ENCODE results near the gene IL13.

IL13 gene

DNA sequence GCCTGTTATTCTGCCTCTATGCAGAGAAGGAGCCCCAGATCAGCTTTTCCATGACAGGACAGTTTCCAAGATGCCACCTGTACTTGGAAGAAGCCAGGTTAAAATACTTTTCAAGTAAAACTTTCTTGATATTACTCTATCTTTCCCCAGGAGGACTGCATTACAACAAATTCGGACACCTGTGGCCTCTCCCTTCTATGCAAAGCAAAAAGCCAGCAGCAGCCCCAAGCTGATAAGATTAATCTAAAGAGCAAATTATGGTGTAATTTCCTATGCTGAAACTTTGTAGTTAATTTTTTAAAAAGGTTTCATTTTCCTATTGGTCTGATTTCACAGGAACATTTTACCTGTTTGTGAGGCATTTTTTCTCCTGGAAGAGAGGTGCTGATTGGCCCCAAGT, 15.5 kb downstream of the IL13 start:
- no peak for DNase-seq

DNA sequence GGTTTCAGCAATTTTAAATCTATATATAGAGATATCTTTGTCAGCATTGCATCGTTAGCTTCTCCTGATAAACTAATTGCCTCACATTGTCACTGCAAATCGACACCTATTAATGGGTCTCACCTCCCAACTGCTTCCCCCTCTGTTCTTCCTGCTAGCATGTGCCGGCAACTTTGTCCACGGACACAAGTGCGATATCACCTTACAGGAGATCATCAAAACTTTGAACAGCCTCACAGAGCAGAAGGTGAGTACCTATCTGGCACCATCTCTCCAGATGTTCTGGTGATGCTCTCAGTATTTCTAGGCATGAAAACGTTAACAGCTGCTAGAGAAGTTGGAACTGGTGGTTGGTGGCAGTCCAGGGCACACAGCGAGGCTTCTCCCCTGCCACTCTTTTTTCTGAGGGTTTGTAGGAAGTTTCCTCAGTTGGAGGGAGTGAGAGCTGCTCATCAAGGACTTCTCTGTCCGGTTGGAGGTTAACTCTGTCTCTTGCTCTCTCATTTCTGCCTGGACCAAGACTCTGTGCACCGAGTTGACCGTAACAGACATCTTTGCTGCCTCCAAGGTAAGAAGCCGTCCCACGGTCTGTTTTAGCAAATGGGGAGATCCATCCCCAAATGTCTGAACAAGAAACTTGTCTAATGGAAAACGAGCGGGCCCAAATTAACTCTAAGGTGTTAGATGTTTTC, 16.1 kb downstream of the IL13 start, which contains the start of gene IL4:
TSS of gene IL4 (plus strand) at position 51 of the 692 bp plus-strand sequence. CDS start at position 113, 62 bp downstream.
- no peak for DNase-seq

DNA sequence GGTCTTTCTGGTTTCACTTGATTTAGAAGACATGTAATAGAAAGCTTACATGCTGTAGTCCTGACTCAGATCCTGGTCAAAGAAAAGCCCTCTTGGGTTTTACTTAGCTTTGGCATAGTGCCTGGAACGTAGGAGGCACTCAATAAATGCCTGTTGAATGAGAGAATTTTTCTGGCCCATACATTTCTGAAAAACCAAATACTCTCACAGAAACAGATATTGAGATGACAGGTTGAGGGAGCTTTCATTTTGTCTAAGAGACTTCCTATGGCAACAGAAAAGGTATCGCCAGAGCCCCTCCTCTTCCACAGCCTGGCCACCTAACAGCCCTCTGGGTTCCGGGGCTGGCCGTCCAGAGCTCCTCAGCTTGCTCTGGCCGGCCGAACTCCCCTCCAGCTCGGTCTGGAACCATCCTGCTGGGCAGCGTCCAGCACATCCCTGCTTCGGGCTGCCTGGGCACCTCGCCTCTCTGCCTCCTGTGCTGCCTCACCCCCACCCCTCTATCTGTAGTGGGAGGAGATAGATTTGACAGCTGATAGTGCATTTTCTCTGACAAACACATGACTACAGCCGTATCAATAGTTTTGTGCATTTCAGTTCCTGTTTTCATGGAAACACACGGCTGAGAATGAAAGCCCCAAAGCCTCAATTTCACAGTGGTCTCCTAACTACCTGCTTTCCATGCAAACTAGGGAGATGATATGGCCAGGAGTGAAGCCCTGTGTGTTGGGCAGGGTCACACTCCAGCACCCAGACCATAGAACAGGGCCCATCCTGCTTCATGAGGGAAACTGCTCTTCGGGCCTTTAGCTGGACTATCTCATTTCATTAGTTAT, 16.9 kb downstream of the IL13 start:
- DNase-seq: no peak

- no peak for DNase-seq
Observed at GRCh38 chr5:132675936-132676689, 18.1 kb downstream of the IL13 start.

- no peak for DNase-seq
Observed at GRCh38 chr5:132677191-132677590, 19.2 kb downstream of the IL13 start.

DNA sequence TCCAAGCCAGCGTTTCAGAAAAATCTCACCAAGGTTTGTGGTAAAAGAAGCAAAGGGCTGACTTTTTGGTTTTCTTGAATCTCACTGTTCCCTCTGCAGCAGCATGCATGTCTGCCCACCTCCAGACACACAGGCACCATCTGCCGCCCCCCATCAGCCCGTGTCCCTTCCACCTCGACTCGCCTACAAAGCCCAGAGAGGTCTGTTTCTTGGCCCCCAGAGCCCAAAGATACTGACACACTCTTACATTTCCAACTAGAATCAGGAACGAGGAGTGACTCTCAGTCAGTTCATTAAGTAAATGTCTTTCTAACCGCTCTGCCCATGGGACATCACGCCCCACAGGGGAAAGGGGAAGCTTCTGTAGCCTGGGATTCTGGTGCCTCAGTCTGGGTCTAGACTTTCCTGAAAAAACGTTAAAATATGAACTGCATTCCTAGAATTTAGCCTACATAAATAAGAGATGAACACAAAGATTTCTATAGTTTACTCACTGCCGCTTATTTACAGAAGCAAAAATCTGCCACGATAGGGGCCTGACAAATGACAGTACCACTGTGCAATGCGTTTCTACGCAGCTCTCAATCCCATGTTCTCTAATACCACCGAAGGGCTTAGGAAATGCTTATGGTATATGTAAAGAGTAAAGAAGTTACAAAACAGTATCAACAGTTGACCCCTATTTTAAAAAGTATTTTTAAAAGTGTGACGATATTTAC, 19.9 kb downstream of the IL13 start:
- no peak for DNase-seq

DNA sequence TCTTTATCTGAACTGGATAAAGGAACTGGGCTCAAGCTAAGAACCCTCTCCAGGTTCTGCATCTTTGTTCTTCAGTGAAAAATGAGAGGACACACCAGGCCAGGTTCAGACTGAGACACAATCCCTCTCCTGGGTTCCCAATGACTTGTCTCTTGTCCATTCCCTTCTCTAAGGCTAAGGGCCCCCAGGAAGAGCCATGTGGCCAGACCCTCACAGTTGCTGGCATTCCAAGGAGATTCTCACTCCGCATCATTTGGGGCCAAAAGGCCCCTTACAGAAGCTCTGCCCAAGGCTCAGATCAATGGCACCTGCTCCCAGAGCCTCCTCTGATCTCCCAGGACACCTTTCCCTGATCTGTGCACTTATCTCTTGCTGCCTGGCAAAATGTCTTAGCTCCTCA, 20.8 kb downstream of the IL13 start:
- no peak for DNase-seq

DNA sequence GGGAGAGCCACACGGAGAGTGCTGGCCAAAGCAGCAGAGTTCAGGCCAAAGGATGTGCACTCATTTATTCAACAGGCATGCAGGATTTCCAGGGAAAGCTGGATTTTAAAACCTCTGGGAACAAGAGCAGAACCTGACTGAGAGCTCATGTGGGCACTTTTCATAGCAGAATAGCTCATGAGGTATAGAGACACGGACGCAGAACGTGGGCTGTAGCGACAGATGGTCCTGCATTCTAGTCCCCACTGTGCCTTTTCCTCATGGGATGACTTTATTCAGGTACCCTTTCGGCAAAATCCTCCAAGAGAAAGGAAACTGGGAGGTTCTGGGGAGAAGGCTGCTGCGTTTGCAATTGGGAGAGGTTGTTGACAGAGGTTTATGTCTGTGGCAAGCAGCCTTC, 21.2 kb downstream of the IL13 start:
- DNase-seq: no peak

DNA sequence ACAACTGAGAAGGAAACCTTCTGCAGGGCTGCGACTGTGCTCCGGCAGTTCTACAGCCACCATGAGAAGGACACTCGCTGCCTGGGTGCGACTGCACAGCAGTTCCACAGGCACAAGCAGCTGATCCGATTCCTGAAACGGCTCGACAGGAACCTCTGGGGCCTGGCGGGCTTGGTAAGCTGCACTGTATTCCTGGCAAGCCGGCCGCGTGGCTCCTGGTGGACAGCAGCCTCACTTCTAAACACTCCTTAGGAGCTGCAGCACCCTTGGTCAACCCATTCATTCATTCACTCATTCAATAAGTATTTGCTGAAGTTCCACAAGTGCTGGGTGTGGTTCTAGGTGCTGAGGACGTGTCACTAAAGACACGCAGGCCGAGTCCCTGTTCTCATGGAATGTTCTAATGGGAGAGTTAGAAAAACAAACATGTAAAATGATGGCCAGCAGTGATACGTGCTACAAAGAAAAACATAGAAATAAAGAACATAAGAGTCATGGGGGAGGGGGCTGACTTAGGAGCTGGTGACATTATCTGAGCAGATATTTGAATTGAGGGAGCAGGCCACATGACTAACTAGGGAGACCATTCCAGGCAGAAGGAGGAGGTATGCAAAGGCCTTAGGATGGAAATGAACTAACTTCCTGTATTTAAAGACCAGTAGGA, 21.9 kb downstream of the IL13 start:
- no peak for DNase-seq

DNA sequence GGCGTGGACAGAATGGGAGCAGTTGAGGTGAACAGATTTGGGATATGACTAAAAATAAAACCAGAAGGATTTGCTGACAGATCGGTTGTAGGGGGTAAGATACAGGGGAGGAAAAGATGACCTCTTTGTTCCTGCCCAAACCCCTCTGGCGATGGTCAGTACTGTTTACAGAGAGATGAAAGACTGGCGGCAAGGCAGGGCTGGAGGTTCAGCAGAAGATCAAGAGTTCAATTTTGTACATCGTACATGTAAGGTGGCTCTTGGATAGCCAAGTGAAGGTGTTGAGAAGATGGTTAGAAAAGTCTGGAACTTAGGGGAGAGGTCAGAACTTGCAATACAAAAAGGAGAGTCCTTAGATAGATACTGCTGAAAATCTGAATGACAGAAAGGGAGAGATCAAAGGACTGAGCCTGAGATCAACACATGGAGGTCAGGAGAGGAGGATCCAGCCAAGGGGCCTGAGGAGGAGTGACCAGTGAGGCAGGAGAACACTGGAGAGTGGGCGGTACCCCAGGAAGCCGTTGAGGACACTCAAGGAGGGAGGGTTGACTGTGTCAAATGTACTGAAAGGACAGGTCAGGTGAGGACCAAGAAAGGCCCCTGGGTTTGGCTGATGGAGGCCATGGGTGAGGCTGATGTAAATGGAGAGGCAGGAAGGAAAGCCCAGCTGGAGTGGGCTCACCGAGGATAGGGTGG, 23.0 kb downstream of the IL13 start:
- DNase-seq: no peak

GRCh38 chr5:132681476-132681831, 23.5 kb downstream of the IL13 start:
- no peak for DNase-seq

DNA sequence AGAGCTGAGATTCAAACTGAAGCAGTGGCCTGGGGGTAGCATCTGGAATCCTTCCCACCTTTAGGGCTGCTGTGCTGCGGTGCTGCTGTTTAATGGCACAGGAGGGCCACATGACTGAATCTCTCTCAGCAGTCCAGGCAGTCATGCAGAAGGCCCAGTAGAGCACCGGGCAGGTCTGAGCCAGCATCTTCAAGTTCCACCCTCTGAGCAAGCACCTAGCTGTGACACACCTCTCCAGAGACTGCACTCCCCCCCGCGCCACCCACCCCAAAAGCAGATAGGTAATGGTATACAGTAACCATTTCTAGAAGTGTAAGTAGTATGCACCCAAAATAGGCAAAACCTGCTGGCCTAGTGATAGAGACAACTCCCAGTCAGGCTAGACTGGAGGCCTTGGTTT, 24.0 kb downstream of the IL13 start:
- no peak for DNase-seq

DNA sequence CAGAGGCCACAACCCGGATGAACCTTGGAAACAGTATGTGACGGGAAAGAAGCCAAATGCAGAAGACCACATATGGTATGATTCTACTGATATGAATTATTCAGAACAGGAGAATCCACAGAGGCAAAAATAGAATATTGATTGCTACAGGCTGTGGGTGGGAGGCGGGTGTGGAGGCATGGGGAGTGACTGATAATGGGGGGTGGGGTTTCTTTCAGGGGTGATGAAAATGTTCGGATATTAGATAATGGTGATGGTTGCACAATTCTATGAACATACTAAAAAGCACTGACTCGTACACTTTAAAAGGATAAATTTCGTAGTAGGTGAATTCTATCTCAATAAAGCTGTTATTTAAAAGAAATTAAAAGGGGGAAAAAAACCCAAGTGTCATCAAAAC, 26.5 kb downstream of the IL13 start:
- DNase-seq: no peak

DNA sequence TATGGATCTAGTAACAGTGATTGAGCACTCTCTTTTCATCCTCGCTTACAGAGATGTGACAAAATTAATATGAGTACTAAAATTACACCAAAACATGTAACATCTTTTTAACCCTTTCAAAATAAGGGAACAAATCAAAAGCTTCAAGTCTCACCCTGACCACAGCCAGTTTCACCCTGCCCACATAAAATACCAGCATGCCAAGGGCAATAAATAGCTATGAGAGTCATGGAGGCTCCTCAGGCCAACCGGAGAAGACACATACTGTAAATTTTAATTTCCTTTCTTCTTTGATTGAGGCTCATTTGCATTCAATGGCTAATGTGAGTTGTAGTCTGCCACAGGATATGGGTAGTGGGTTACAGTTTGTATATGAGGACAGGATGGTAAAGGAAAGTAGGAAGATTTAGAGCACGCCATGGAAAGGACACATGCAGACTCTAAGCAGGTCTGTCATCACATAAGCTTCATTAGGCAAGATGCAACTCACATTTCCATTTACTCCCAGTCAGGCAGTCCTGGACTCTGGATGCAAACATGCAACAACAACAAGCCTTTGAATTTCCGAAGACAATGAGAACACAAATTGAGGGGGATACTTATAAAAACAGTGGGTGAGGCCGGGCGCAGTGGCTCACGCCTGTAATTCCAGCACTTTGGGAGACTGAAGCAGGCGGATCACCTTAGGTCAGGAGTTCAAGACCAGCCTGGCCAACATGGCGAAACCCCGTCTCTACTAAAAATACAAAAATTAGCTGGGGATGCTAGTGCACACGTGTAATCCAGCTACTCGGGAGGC, 27.1 kb downstream of the IL13 start:
- DNase-seq: no peak

DNA sequence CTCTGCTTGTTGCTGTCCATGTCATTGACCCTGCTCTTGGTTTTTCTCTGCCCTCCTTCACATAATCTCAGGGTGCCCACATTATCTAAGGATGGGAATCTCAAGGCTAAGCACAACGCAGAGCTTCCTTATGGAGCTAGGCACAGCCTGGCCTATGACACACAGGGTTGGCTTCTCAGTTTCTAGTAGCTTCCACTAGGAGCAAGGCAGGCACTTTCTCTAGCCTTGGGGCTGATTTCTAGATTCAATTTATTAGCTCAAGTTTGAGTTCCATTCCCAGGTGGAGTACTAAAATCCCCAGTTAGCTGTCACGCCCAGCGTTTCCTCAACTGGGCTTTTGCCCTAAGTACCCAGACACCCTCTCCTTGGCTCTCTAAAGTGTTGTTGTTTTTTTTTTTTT, 28.2 kb downstream of the IL13 start:
- DNase-seq: no peak

- no peak for DNase-seq
Observed at GRCh38 chr5:132687995-132688394, 30.0 kb downstream of the IL13 start.

DNA sequence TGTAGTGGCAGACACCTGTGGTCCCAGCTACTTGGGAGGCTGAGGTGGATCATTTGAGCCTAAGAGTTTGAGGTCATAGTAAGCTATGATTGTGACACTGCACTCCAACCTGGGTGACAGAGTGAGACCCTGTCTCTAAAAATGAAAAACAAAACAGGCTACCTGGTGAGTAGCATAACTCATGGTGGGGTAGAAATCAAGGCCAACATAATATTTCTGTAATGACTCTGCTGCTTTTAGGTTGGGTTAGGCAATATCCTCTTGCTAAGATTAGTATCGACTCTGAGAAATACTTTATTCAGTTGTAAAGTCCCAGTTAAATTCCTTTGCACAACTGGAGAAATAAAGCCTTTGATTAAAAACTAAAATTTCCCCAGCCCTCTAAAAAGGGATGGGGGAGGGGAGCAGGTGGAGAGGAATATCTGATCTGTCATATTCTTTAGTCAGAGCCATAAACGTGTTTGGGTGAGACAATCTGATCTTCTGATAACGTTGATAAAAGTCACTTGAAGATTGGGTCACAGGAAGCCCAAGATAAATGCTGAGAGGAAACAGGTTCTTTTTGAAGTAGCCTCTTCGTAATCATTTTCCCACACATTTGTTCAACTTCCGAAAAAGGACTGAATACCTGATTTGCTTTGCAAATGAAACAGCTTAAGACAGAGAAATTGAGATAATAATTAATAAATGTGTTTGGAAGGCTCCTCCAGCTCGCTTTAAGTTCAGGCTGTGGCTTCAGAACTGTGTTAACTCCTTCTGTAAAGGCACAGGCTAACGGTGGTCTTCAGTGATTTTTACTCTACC, 30.8 kb downstream of the IL13 start:
- no peak for DNase-seq

DNA sequence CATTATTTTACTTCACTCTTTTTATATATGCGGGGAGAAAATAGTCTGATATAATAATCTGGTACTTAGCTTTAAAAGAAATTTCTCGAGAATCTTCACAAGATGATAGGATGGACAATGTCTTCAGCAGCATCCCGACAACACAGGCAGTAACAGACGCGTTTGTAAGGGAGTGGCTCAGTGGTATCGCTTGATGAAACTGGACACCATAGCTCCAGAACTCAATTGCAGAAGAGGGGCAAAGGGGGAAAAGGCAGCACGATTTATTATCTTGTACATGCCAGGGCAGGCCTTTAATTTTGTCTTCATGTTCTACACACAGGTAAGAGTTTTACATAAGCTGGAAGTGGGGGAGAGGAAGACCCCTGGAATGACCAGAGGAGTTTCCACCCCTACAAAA, 31.5 kb downstream of the IL13 start:
- DNase-seq: no peak

DNA sequence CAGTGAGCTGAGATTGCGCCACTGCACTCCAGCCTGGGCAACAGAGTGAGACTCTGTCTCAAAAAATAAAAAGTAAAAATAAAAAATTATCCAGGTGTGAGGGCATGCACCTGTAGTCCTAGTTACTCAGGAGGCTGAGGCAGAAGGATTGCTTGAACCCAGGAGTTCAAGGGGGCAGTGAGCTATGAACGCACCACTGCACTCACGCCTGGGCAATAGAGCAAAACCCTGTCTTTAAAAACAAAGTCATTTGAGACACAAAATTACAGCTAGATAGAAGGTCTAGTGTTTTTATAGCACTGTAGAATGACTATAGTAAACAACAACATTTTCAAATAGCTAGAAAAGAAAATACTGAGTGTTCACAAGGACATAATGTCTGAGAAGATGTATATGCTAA, 32.2 kb downstream of the IL13 start:
- no peak for DNase-seq
